Thyroid gland (tissue), 4 donors: ENCODE results near the gene FAM228B. TPM values are rescaled to one million over a fixed set of nuclear protein-coding genes. Genes with fewer than 3 reads are reported as not detected.

Source experiments
- DNase-seq, 2 donors: peaks; one replicate each; pipeline ENCODE4 v3.0.0-alpha.2; 2019
- H3K27ac ChIP-seq, 3 donors: fragments of 200-600 bp; sonication (generic); 1 replicate in 2 of 3; 2 replicates in 1 of 3; pipeline ENCODE4 v1.5.1; 2016 to 2019; ENCODE audit warnings: mild to moderate bottlenecking in 1 of 3, moderate library complexity in 1 of 3
- H3K27me3 ChIP-seq: fragments of 200-600 bp; sonication (generic); one replicate; pipeline ENCODE4 v1.5.1; 2019
- H3K36me3 ChIP-seq, 2 donors: fragments of 200-600 bp; sonication (generic); one replicate each; pipeline ENCODE4 v1.5.1; 2016 to 2019
- H3K4me1 ChIP-seq, 2 donors: fragments of 200-600 bp; sonication (generic); one replicate each; pipeline ENCODE4 v1.5.1; 2017 to 2019
- H3K4me3 ChIP-seq, 3 donors: fragments of 200-600 bp; sonication (generic); replicated peaks in 1 of 3; 1 replicate in 2 of 3; 2 replicates in 1 of 3; pipeline ENCODE4 v1.5.1; 2016; ENCODE audit warnings: mild to moderate bottlenecking in 1 of 3
- H3K9me3 ChIP-seq: fragments of 200-600 bp; sonication (generic); one replicate; pipeline ENCODE4 v1.5.1; 2017
- CTCF ChIP-seq, 6 experiments: fragments of 200-600 bp in 3 of 6; fragments of 450-650 bp in 3 of 6; sonication (generic) in 3 of 6; IDR thresholded peaks; one replicate each; pipeline ENCODE4 v1.5.1; 2016 to 2019; ENCODE audit warnings: antibody characterized with exemption in 6 of 6, mild to moderate bottlenecking in 2 of 6, inconsistent platforms in 1 of 6, moderate library complexity in 1 of 6
- POLR2A ChIP-seq, 2 donors: fragments of 450-650 bp; IDR thresholded peaks; one replicate each; pipeline ENCODE4 v1.6.1; 2017; ENCODE audit warnings: antibody characterized with exemption in 2 of 2, mild to moderate bottlenecking in 2 of 2, moderate library complexity in 1 of 2
- WGBS, 2 donors: methylation state at CpG; one replicate each; pipeline ENCODE4 v1.1.5; 2017; 5-methylcytosine and 5-hydroxymethylcytosine counted together
- intact Hi-C: fragments of 100-400 bp; cut with DNase I; formaldehyde crosslinking; loops from one replicate; pipeline ENCODE4 v1.15.1; 2023
- total RNA-seq, 4 donors: library from RNA; depleted of rRNA; stranded (reverse); fragments of >200 nt; gene quantifications; one replicate each; pipeline ENCODE4 v1.2.3, GENCODE V29; 2016

Gene FAM228B
- total RNA-seq, result 10 to 100 TPM; 19.4 to 44.5 (median 22.1) TPM

GRCh38 chr2:24123195-24123921, at the start of gene FAM228B, which contains the start of gene PFN4:
Gene FAM228B, plus strand, starts transcription at chr2:24123469. Its CDS starts 893 bp downstream, at chr2:24124362.
Gene PFN4, minus strand, starts transcription at chr2:24123334. Its CDS starts 799 bp downstream, at chr2:24122535.
- Histone ChIP-seq H3K36me3 (no peaks in the 10 kb centered on the region), H3K4me3 (peak within 1 kb of the TSS; percentile 43 to 94 (median 76)), H3K27me3 (no peaks in the 10 kb centered on the region), H3K4me1 (peaks cover 6 to 13% of the 10 kb centered on the region in 2 donors), H3K27ac (peak within 1 kb of the TSS; percentile 88 to 93 (median 89)), H3K9me3 (no peaks in the 10 kb centered on the region)
- intact Hi-C loops, result no loop called here
- DNase-seq, result peak; percentile 92 to 93
- WGBS, 2 donors, result 0% methylated on average over 15 to 43 of the region's 103 CpGs
- TF ChIP-seq CTCF (IDR thresholded peaks at IDR 0.05) (no peak), POLR2A (IDR thresholded peaks at IDR 0.05) (peak; percentile 5 to 90)

- intact Hi-C loops, result loop anchor here (10.0 kb wide), 1 partner anchor 139 kb away; no protein-coding TSS in a partner anchor
Observed at GRCh38 chr2:24073816-24074215, 49.5 kb upstream of the FAM228B start.

DNA sequence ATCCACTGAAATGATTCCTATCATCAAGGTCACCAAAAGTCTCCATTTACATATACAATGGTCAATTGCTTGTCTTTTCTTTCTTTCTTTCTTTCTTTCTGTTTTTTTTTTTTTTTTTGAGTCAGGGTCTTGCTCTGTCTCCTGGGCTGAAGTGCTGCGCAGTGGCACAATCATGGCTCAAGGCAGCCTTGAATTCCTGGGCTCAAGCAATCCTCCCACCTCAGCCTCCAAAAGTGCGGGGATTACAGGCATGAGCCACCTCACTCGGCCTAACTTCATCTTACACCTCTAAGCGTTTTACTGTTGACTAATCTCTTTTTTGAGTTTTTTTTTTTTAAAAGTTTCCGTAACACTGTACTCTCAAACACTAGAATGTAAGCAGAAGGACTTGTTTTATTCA, 48.0 kb upstream of the FAM228B start:
- intact Hi-C loops, result loop anchor here (10.0 kb wide), 1 partner anchor 140 kb away; no protein-coding TSS in a partner anchor
- no peak for TF ChIP-seq POLR2A (IDR thresholded peaks at IDR 0.05)
- no peak for DNase-seq
- H3K4me1 ChIP-seq, result peaks cover 3 to 20% of the 10 kb centered on the region in 2 donors
- WGBS, 2 donors, result 61 to 67% methylated on average over 5 of the region's 5 CpGs
- H3K36me3 ChIP-seq, result peaks cover 0 to 13% of the 10 kb centered on the region in 2 donors
- peak overlapping the region in 2 of 3 donors; percentile 63 to 79 for H3K4me3 ChIP-seq
- no peaks in the 10 kb centered on the region for H3K9me3 ChIP-seq
- peak overlapping the region in 2 of 3 donors; percentile 86 to 91 for H3K27ac ChIP-seq
- H3K27me3 ChIP-seq, result no peaks in the 10 kb centered on the region

More at GRCh38 chr2:24073816-24074215, 49.5 kb upstream of the FAM228B start:
- no peak for DNase-seq
- Histone ChIP-seq H3K4me3 (no peak overlapping the region), H3K4me1 (peaks cover 3 to 19% of the 10 kb centered on the region in 2 donors), H3K27ac (no peak overlapping the region), H3K36me3 (peaks cover 0 to 20% of the 10 kb centered on the region in 2 donors), H3K9me3 (no peaks in the 10 kb centered on the region), H3K27me3 (no peaks in the 10 kb centered on the region)
- 93 to 94% methylated on average over 6 of the region's 6 CpGs for WGBS, 2 donors
- TF ChIP-seq POLR2A (IDR thresholded peaks at IDR 0.05) (no peak), CTCF (IDR thresholded peaks at IDR 0.05) (no peak)

DNA sequence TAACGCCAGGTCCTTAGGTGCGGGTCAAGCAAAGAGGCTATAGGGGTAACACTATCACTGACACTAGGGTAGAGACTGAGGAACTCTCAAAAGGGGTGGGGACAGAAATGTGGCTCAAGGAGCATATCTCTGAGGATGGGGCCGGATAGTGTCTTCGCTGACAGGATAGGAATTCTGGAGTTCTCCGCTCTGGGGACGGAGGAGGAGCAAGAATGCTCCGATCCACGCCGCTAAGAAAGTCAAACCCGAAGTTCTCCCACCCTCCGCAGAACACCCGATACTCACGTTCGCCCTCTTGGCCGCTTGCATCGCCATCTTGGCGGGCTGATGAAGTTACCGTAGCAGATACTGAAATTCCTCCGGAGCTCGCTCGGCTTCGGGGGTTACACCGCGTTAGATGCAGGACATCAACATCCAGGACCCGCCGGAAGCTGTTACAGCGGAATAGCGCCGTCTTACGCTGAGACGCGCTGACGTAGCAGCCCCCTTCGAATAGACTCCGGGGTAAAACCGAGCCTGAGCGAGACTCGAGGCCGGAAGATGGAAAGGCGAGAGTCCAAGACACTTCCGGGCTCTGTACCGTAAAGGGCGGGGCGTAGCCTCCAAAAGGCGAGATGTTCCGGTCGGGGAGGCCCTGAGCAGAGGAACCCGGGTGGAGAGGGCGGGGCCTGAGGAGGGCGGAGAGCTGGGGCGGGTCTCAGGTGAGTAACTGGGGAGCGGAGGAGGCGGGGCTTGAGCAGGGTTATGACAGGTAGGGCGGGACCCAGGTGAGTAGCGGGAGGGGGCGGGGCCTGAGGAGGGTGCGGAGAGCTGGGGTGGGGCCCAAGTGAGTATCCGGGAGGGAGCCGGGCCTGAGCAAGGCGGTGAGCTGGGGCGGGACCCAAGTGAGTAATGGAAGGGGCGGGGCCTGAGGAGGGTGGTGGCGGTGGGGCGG, 47.1 kb upstream of the FAM228B start, which contains the start of gene SF3B6:
SF3B6 (minus strand) TSS at position 412 of the 934 bp plus-strand sequence; CDS start at position 315, 97 bp downstream.
- H3K4me3 ChIP-seq, result peak within 1 kb of the TSS; percentile 63 to 94 (median 79)
- WGBS, 2 donors, result 1 to 2% methylated on average over 55 to 58 of the region's 64 CpGs
- H3K9me3 ChIP-seq, result no peaks in the 10 kb centered on the region
- H3K27ac ChIP-seq, result peak within 1 kb of the TSS; percentile 86 to 91 (median 91)
- DNase-seq, result peak; percentile 100
- peak in 1 of 6 experiments; percentile 6 for TF ChIP-seq CTCF (IDR thresholded peaks at IDR 0.05)
- TF ChIP-seq POLR2A (IDR thresholded peaks at IDR 0.05), result peak in 1 of 2 donors; percentile 80
- no peaks in the 10 kb centered on the region for H3K27me3 ChIP-seq
- intact Hi-C loops, result loop anchor here (10.0 kb wide), 1 partner anchor 141 kb away; no protein-coding TSS in a partner anchor
- peaks cover 3 to 29% of the 10 kb centered on the region in 2 donors for H3K4me1 ChIP-seq
- H3K36me3 ChIP-seq, result peaks cover 0 to 12% of the 10 kb centered on the region in 2 donors
